DOHH2 (cell line): ENCODE data around the gene TMEM161A.

Experiments
- CTCF ChIP-seq: fragments of 200-600 bp; sonication (generic); IDR thresholded peaks from one replicate; pipeline ENCODE4 v1.5.1; 2014; ENCODE audit warnings: antibody characterized with exemption, mild to moderate bottlenecking, low read depth, low read length; ENCODE audit not compliant: poor library complexity, severe bottlenecking
- EZH2phosphoT487 ChIP-seq: fragments of 200-600 bp; sonication (generic); IDR thresholded peaks from 2 replicates; pipeline ENCODE4 v1.6.1; 2017; ENCODE audit warnings: borderline replicate concordance, mild to moderate bottlenecking, antibody characterized with exemption, low read length, moderate library complexity, mixed read lengths

- no peak for TF ChIP-seq CTCF
- no peak for TF ChIP-seq EZH2phosphoT487
Measured at GRCh38 chr19:19145281-19145680, 7.0 kb upstream of the TMEM161A start.
